ENCODE measurements around the gene ITCH.

- TF ChIP-seq RAD21 (conservative IDR thresholded peaks at IDR 0.05) (no peak), CTCF (IDR thresholded peaks at IDR 0.05; ENCODE audit: poor library complexity, severe bottlenecking) (no peak), EZH2 (IDR thresholded peaks at IDR 0.05; ENCODE audit: borderline replicate concordance, insufficient read depth, low read length, poor library complexity, severe bottlenecking) (no peak), REST (IDR thresholded peaks at IDR 0.05; ENCODE audit: borderline replicate concordance) (no peak), POLR2AphosphoS5 (IDR thresholded peaks at IDR 0.05) (no peak), TAF1 (IDR thresholded peaks at IDR 0.05; ENCODE audit: low read depth) (no peak), EP300 (conservative IDR thresholded peaks at IDR 0.05; ENCODE audit: poor library complexity, severe bottlenecking) (no peak), SMC3 (conservative IDR thresholded peaks at IDR 0.05; ENCODE audit: poor library complexity) (no peak), MXI1 (conservative IDR thresholded peaks at IDR 0.05; ENCODE audit: poor library complexity, severe bottlenecking) (no peak)
Observed at GRCh38 chr20:34532756-34533155, 169.7 kb downstream of the ITCH start.

Data from neural cell (in vitro differentiated cells).